ENCODE data around the gene HPCAL1.

HPCAL1 gene

DNA sequence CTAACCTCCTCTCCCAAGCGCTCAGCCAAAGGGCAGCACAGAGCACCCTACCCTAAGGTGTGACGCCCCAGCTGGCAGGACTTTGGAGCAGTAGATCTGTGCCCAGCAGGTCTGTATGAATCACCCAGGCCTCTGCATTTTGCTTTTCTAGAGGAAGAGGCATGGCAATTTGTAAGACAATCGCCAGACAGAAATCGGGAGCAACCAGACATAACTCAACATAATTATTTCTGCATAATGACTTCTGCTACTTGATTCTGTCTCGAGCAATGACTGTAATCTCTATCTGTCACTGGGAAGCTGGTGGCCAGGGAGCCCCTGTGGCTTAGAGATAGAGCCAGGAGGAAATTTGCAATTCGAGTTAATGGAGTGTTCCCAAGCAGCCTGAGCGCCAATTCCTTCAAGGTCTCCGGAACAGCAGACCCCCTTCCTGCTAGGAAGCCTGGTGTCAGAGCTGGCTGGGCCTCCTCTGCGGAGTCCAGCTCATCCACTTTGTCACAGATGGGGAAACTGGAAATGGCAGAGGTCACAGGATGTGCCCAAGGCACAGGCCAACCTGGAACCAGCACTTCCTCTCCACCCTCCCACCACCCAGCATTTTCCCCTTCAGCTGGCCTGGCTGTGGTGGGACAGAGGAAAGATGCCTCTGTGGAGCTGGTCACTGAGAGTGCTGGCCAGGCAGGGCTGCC is 90.4 kb downstream of the HPCAL1 start:
- H3K4me2 ChIP-seq (ENCODE audit: low read depth, low read length, poor library complexity, severe bottlenecking): no peak overlapping the region
- H3K4me3 ChIP-seq (ENCODE audit: insufficient read depth, low read length, poor library complexity, severe bottlenecking): no peak overlapping the region
- H3K27me3 ChIP-seq (ENCODE audit: low read length): no peaks in the 10 kb centered on the region
- H3K9me2 ChIP-seq (replicated peaks; ENCODE audit: insufficient read depth, low read length): no peaks in the 10 kb centered on the region
- H3K27ac ChIP-seq (ENCODE audit: low read depth, low read length): no peak overlapping the region
- no peaks in the 10 kb centered on the region for H3K36me3 ChIP-seq (ENCODE audit: low read length)
- H2AFZ ChIP-seq (ENCODE audit: low read depth, low read length, severe bottlenecking): no peak overlapping the region
- no peak overlapping the region for H3K9ac ChIP-seq (ENCODE audit: low read length)
- H3K79me2 ChIP-seq (ENCODE audit: insufficient read depth, low read length): no peaks in the 10 kb centered on the region
- H3F3A ChIP-seq (ENCODE audit: insufficient read depth): no peaks in the 10 kb centered on the region
- no peak for TF ChIP-seq CTCF (IDR thresholded peaks at IDR 0.05; ENCODE audit: insufficient read depth, low read length, poor library complexity, severe bottlenecking)
- no peak for TF ChIP-seq EZH2phosphoT487 (conservative IDR thresholded peaks at IDR 0.05; ENCODE audit: low read length)
- H3K9me3 ChIP-seq (ENCODE audit: insufficient read depth, low read length): no peaks in the 10 kb centered on the region
- H4K20me1 ChIP-seq (ENCODE audit: low read depth, low read length): no peaks in the 10 kb centered on the region

DNA sequence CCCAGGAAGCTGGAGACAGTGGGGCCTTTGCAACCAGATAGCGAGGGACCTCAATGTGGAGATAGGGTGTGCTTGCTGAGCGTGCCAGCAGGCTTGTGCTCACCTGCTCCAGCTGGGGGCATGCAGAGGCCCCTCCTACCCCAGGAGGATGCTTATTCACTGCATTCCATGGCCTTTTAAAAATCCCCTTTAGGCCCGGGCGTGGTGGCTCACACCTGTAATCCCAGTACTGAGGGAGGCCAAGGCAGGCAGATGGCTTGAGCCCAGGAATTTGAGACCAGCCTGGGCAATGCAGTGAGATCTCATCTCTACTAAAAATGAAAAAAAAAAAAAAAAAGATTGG is 90.9 kb downstream of the HPCAL1 start:
- H3K4me2 ChIP-seq (ENCODE audit: low read depth, low read length, poor library complexity, severe bottlenecking): no peak overlapping the region
- TF ChIP-seq EZH2phosphoT487 (conservative IDR thresholded peaks at IDR 0.05; ENCODE audit: low read length) (no peak), CTCF (IDR thresholded peaks at IDR 0.05; ENCODE audit: insufficient read depth, low read length, poor library complexity, severe bottlenecking) (no peak)
- H3K9me3 ChIP-seq (ENCODE audit: insufficient read depth, low read length): no peaks in the 10 kb centered on the region

GRCh38 chr2:10395893-10396292 is 93.2 kb downstream of the HPCAL1 start:
- Histone ChIP-seq H3K4me2 (ENCODE audit: low read depth, low read length, poor library complexity, severe bottlenecking) (no peak overlapping the region), H3K9ac (ENCODE audit: low read length) (no peak overlapping the region), H2AFZ (ENCODE audit: low read depth, low read length, severe bottlenecking) (no peak overlapping the region), H3K4me3 (ENCODE audit: insufficient read depth, low read length, poor library complexity, severe bottlenecking) (no peak overlapping the region), H3F3A (ENCODE audit: insufficient read depth) (no peaks in the 10 kb centered on the region), H3K9me3 (ENCODE audit: insufficient read depth, low read length) (no peaks in the 10 kb centered on the region), H3K79me2 (ENCODE audit: insufficient read depth, low read length) (no peaks in the 10 kb centered on the region), H3K36me3 (ENCODE audit: low read length) (no peaks in the 10 kb centered on the region), H3K9me2 (replicated peaks; ENCODE audit: insufficient read depth, low read length) (no peaks in the 10 kb centered on the region), H3K27me3 (ENCODE audit: low read length) (no peaks in the 10 kb centered on the region), H3K27ac (ENCODE audit: low read depth, low read length) (no peak overlapping the region), H4K20me1 (ENCODE audit: low read depth, low read length) (no peaks in the 10 kb centered on the region)
- no peak for TF ChIP-seq EZH2phosphoT487 (conservative IDR thresholded peaks at IDR 0.05; ENCODE audit: low read length)
- no peak for TF ChIP-seq CTCF (IDR thresholded peaks at IDR 0.05; ENCODE audit: insufficient read depth, low read length, poor library complexity, severe bottlenecking)

More for the DNA sequence above, 90.9 kb downstream of the HPCAL1 start:
- no peak overlapping the region for H2AFZ ChIP-seq (ENCODE audit: low read depth, low read length, severe bottlenecking)
- H3K9me2 ChIP-seq (replicated peaks; ENCODE audit: insufficient read depth, low read length): no peaks in the 10 kb centered on the region
- no peak overlapping the region for H3K4me3 ChIP-seq (ENCODE audit: insufficient read depth, low read length, poor library complexity, severe bottlenecking)
- H3K9ac ChIP-seq (ENCODE audit: low read length): no peak overlapping the region
- no peaks in the 10 kb centered on the region for H3K79me2 ChIP-seq (ENCODE audit: insufficient read depth, low read length)
- H3K27me3 ChIP-seq (ENCODE audit: low read length): no peaks in the 10 kb centered on the region
- H4K20me1 ChIP-seq (ENCODE audit: low read depth, low read length): no peaks in the 10 kb centered on the region
- no peaks in the 10 kb centered on the region for H3K36me3 ChIP-seq (ENCODE audit: low read length)
- H3K27ac ChIP-seq (ENCODE audit: low read depth, low read length): no peak overlapping the region
- H3F3A ChIP-seq (ENCODE audit: insufficient read depth): no peaks in the 10 kb centered on the region

All from SU-DHL-6 (cell line).